ENCODE measurements around the gene TRPM3.

DNA sequence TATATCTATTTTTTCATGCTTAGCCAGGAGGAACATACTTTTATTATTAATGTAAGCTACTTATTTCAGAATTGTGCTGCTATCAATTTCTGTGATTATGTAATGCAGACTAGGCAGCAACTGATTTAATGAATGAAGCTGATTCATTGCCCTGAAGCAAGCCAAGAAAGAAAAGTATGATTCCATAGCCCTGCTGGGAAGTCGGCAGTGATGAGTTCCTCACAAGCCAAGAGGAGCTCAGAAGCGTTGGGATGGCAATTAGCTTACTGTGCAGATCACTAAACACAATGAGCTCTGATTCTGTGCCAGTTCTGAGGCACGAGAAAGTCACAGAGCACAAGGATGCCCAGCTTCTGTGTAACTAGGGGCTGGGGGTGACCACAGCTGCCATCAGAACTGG, 452.7 kb downstream of the TRPM3 start:
- TF ChIP-seq, protein P1, sequence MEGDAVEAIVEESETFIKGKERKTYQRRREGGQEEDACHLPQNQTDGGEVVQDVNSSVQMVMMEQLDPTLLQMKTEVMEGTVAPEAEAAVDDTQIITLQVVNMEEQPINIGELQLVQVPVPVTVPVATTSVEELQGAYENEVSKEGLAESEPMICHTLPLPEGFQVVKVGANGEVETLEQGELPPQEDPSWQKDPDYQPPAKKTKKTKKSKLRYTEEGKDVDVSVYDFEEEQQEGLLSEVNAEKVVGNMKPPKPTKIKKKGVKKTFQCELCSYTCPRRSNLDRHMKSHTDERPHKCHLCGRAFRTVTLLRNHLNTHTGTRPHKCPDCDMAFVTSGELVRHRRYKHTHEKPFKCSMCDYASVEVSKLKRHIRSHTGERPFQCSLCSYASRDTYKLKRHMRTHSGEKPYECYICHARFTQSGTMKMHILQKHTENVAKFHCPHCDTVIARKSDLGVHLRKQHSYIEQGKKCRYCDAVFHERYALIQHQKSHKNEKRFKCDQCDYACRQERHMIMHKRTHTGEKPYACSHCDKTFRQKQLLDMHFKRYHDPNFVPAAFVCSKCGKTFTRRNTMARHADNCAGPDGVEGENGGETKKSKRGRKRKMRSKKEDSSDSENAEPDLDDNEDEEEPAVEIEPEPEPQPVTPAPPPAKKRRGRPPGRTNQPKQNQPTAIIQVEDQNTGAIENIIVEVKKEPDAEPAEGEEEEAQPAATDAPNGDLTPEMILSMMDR (IDR thresholded peaks at IDR 0.05 in 8 of 11, conservative IDR thresholded peaks at IDR 0.05 in 3 of 11) = no peak
- no peak for TF ChIP-seq POLR2A (IDR thresholded peaks at IDR 0.05)

All from spleen (tissue), 7 donors.